ENCODE measurements around the gene KMO.
A peak's percentile ranks its signal among the peaks of the same experiment; 100 is the strongest.

KMO gene

DNA sequence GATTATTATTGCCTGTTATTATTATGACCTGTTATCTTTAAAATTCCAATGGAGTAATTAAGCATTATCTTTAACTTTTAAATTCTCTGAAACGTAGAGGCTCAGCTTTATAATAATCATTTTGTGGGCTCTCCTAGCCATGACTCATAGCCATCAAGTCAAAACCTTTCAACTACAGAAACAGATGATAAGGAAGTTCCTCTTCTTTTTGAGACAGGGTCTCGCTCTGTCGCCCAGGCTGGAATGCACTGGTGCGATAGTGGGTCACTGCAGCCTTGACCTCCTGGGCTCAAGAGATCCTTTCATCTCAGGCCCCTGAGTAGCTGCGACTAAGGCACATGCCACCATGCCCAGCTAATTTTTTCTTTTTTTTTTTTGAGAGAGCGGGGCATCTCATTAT is 64.5 kb downstream of the KMO start:
- DNase-seq (ENCODE audit: low spot score) = no peak

DNA sequence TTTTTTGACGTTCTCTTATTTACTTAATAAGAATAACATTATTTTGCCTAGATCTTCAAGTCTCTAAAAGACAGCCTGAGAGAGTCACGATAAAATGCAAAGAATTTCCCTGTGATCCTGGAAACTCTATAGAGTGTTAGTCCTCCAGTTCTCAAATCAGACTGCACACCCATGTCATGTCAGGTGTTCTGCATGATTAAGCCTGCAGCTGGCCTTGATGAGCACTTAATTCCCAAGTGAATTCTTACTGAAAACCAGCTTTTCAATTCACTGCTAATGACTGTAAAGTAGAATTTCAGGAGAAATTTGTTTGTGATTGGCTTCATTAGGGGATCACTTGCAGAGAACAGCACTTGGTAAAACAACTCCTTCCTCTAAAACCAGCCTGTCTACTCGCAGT is 66.1 kb downstream of the KMO start:
- no peak for DNase-seq (ENCODE audit: low spot score)

DNA sequence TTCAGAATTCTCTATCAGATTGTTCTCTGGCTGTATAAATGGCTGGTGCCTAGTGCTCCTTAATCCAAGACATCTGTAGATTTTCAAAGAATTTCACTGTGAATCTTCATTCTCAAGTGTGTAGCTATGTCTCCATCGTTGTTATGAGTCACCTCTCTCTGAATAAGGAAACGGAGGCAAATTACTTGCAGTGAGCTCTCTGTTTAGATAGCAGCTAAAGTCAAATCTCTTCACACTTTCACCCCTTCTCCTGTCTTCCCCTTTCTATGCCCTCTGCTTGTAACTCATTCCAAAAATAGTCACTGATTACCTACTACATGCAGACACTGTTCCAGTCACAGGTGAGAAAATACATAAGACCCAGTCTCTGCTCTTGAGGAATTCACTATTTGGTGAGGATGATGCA is 68.3 kb downstream of the KMO start:
- DNase-seq (ENCODE audit: low spot score) = peak; percentile 54

DNA sequence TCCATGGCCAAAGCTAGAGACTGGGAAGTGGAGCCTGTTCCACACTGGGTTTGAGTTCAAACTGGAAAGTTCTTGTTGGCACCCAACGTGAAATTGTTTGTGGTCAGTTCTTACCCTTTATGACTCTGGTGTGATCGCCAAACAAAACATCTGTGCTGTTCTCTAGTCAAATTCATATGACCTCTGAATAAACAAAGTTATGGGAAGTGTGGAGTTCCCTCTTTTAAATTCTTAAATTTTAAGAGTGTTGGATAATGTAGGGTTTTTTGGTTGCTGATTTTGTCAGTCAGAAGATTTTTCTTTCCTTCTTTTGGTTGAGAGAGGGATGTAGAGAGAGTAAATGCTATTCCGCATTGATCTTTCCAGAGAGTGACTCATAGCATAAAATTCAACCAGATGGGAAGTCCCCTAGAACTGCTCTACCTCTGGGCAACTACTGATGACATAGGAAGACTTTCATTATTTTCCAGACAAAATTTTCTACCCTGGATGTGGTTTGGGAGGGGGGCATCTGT is 71.6 kb downstream of the KMO start:
- no peak for DNase-seq (ENCODE audit: low spot score)

DNA sequence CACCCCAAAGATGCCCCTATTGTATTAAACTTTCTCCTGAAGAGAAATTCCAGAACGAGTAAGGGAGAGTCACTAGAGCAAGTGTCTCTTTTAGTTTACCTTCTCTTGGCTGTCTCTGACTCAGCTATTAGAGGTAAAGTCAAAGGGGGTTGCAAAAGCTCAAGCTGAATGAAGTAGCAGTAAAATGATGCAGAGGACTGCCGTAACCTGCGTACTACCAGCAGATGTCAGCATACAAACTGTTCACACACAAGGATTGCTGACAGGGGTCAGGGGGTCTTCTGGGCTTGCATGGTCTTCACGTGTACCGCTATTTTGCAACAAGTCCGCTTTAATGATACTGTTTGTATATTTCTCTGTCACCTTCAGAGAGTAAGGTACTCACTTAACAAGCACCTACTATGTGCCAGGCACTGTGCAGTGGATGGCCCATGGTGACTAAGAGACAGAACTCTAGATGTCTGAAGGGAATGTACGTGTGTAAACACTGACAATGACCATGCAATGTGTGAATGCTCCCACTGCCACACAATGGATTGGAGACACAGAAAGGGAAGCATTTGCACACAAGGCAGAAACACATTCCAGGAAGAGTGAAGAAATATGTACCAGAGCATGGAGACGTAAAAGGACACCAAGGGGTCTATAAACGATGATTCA is 73.1 kb downstream of the KMO start:
- no peak for DNase-seq (ENCODE audit: low spot score)

DNA sequence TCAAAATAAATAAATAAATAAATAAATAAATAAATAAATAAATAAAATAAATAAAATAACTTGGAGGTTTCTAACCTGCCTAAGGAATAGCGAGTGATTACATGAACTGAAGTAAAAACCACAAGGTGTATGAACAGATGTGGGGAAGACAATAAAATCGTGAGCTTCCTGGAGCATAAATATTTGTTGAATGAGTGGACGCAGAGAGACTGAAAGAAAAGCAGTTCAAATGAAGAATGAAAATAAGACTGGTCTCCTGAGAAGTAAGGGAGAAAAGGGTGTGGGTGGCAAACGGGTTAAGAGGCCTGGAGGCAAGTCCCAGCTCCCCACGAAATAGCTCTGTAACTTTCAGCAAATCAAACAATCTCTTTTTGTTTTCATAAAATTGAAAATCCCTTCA is 74.4 kb downstream of the KMO start:
- DNase-seq (ENCODE audit: low spot score) = no peak

DNA sequence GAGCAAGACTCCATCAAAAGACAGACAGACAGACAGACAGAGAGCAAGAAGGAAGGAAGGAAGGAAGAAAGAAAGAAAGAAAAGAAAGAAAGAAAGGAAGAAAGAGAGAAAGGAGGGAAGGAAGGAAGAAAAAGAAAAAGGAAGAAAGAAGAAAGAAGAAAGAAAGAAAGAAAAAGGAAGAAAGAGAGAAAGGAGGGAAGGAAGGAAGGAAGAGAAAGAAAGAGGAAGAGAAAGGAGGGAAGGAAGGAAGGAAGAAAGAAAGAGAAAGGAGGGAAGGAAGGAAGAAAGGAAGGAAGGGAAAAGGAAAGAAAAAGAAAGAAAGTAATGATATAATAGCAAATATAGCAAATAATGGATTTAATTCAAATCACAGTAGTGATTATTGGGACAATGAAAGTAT is 75.3 kb downstream of the KMO start:
- no peak for DNase-seq (ENCODE audit: low spot score)

DNA sequence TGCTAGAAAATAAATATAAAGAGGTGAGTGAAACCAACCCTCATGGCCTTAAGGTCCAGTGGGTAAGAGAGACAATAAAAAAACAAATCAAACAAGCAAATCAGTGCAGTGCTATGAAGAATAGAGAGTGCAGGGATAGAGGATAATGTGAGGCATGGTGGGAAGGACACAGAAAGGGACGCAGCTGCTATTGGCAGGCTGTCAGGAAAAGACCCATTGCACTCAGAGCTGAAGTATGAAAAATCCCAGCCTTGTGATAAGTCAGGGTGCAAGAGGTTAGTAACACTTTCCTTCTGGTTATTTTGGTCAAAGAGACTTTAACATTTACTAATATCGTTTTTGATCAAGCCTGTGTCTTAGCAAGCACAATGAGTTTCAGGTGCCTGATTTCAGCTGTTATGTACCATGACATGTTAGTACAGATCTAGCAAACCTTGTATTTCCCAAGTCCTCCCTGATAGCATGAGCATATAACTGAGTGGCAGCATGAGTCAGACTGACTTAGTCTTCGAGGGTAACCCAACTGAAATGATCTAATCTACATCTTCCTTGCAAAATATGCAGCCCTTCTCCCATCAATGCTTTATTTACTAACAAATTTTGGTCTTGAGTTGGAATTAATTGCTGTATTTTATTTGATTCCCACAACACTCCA is 76.3 kb downstream of the KMO start:
- peak; percentile 12 for DNase-seq (ENCODE audit: low spot score)

DNA sequence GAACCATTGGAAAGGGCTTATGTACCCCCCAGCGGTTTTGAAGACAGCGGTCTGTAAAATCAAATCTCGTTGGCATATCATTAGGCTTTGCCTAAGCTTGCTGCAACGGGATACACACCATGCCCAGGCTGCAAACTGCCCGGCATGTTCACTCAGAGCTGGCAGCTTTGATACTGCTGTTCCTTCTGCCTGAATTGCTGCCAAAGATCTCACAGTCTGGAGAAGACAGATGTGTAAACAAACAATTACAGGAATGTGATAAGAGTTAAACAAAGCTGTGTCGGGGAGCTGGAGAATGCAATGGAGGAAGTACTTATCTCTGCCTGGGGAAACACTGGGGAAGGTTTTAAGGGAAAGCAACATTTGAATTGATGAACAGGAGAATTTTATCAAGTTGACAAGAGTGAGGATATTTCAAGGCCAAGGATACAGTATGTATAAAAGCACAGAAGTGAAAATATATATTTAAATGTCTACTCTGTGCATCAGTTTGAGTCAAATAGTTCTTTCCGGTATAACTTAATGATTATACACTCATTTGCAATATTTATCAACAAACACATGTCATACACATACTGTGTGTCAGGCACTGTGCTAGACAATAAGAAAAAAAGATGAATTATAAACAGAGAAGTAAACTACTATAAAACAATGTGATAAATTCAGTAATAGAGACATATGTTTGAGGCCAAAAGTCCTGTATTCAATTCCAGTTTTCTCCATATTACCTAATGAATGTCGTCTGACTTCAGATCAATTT is 78.1 kb downstream of the KMO start:
- no peak for DNase-seq (ENCODE audit: low spot score)

DNA sequence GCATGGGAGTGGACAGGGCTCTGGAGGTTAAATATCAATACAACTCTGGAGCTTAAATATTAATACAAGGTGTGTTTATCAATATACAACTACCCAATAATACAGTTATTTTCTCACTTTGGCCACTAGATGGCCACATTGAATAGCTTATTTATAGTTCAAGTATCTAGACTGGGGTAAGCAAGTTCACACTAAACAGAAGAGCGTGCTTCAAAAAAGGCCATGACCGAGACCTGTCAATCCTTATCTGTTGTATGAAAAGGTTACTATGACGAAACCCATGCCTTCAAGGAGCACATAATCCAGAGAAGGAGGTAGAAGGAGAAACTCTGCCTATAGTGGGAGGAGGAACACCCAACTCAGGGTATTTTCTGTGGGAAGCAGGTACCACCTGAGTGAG is 78.9 kb downstream of the KMO start:
- peak; percentile 54 for DNase-seq (ENCODE audit: low spot score)

DNA sequence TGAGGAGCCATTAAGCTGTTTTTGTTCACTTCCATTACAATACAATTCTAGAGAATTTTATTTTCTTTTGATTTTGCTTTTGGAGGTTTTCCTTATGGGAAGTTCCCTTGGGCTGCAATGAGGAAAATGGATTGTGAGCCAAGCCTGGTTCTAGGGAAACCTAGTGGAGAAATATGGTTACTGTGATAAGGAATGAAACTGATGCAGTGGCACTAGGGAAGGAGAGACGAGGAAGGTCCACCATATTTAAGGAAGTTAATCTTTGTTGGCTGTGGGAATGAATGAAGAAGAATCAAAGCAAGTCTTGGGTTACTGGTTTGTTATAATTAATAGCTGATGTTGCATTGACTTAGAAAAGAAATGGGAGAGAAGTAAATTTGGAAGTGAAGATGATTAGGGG is 79.6 kb downstream of the KMO start:
- DNase-seq (ENCODE audit: low spot score) = no peak

DNA sequence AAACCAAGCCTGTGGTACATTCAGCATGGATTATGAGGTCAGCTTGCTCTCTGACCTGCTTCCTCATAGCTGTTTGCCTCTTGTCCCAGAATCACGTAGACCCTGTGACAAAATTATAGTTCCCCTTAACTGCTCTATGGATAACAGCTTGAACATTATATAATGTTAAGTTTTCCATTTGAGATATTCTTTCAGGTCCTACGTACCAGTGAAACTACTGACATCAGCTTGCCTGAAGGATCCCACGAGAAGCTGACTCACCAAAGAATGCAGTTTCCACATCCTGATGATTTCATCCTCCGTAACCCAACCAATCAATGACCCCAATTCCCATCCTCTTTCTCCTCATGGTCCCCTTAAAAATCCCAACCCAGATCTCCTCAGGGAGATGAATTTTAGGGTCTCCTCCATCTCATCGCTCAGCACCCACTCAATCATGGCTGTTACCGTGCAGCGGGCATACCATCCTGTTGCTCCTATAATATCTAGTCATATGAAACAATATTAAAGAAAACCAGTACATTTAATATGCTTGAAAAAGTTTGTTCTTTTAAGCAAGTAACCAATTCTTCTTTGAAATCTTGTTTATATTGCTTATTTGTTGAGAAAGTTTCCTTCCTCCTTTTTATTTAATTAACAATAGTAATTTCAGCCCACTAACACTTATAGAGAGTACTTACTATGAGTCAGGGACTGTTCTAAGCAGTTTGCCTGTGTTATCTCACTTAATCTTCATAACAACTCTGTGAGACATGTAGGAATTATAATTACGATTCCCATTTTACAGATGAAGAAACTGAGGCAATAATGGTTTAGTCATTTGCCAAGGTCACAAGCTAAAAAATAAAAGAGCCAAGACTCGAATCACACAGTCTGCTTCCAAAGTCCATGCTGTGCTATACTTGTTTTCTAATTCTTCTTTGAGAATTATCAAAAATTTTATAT is 80.6 kb downstream of the KMO start:
- DNase-seq (ENCODE audit: low spot score) = peak; percentile 60

DNA sequence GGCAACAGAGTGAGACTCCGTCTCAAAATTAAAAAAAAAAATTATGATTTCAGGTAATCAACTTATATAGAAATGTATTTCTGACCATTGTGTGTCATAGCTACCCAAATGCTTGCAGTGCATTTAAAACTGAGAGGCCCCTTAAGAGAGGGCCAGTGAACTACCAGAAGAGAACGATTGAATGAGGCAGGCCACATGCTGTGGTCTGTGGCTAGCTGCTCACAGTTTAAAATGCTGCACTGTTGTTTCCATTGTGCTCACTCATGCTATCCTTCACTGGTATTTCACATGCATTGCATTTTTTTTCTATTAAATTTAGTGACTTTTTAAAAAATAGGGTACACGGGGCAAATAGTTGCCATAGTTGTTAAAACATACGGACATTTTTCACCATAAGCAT is 82.0 kb downstream of the KMO start:
- DNase-seq (ENCODE audit: low spot score) = no peak

DNA sequence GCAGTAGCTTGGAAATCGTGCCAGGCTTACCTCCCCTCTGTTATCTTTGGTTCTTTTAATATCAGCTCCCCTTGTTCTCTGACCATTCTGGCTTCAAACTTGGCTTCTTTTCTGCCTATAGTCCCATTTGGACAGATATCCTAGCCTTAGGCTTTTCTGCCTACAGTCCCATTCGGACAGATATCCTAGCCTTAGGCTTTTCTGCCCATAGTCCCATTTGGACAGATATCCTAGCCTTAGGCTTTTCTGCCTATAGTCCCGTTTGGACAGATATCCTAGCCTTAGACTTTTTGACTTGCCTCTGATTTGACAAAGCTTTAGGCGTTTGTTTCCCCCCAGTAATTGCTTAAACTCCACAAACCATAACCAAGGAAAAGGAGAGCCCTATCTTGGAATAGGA is 82.4 kb downstream of the KMO start:
- no peak for DNase-seq (ENCODE audit: low spot score)

DNA sequence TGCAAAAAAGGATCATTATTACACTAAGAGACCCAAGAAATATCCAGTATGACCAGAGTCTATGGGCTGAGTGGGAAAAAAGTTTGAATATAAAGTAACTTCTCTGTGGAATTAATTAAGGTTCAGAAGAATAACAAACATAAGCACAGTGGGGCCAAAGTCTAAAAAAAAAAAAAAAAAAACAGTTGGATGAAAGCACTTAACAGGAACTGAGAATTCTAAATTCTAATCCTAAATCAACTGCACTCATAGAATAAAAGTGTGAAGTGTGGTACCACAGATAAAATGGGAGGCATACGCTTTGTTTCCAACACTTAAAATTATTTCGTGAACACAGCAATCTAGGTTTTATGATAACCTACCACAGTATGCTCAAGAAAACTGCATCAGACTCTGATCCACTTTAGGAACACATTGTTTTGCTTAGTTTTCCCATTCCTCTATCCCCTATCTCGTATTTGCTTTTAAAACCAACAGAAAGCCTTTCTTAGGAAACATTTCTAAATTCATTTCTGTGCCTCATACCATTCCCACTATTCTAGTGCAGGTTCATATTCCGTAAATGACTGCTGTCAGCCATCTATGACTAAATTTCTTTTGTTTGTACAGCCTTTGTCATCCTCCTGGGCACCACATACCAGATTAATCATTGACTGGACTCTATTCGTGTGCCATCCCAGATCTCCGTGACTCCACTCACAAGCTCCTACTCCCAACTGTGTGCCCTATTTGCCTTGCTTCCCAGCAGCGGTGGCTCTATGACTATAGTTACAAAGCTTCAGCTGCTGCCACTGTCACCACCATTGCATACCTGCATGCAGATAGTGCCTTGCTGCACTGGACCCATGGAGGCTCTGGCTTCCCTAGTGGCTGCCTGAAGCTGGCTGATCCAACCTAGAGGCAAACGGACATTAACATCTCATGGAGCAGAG is 83.1 kb downstream of the KMO start:
- no peak for DNase-seq (ENCODE audit: low spot score)

DNA sequence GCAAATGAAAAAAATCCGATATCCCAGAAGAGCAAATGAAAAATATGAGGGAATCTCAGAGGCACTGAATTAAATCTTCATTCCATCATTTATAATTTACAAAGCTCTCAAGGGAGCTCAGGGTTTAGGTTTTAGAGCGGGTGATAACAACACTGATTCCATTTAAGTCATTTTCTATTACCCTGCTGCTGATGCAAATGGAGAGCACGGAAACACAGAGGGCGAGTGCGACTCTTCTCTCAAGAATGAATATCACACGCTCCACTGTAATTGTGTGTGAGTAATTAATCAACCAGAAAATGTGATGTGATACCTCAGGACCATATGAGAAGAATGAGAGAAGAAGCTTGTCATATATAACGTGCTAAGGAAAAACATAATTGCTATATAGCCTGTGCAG is 85.2 kb downstream of the KMO start:
- no peak for DNase-seq (ENCODE audit: low spot score)

DNA sequence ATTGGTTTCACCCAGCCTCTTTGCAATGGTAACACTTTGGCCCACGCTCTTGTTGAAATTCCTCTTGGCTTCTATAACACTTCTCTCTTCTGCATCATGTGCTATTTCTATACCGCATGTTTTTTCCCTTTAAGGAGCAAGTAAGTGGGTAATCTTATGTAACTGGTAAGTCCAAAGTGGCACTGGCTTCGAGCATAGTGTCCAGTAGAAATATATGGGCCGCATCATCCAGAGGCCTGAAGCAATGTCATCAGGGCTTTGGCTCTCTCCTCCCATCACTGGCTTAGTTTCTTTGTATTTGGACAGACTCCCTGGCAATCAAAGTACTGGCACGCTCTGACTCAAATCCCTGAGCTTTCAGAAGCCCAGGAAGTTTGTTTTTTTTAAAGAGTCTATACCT is 90.5 kb downstream of the KMO start:
- DNase-seq (ENCODE audit: low spot score) = no peak

DNA sequence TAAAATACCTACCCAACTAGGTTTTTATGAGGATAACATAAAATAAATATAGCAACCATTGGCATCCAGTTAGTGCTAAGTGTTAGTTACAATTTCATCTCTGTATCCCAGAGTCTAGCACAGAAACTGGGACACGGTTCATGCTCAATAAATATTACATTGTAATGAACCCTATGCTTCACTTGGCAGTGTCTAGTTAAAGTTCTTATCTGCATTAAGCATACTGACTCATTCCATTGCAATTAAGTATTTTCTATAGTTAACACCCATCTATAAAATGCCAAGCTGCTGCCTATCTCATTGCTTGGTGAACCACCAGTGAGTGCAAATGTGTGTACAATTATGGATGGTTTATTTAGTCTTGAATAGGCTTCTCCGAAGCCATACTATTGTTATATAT is 92.8 kb downstream of the KMO start:
- no peak for DNase-seq (ENCODE audit: low spot score)

DNA sequence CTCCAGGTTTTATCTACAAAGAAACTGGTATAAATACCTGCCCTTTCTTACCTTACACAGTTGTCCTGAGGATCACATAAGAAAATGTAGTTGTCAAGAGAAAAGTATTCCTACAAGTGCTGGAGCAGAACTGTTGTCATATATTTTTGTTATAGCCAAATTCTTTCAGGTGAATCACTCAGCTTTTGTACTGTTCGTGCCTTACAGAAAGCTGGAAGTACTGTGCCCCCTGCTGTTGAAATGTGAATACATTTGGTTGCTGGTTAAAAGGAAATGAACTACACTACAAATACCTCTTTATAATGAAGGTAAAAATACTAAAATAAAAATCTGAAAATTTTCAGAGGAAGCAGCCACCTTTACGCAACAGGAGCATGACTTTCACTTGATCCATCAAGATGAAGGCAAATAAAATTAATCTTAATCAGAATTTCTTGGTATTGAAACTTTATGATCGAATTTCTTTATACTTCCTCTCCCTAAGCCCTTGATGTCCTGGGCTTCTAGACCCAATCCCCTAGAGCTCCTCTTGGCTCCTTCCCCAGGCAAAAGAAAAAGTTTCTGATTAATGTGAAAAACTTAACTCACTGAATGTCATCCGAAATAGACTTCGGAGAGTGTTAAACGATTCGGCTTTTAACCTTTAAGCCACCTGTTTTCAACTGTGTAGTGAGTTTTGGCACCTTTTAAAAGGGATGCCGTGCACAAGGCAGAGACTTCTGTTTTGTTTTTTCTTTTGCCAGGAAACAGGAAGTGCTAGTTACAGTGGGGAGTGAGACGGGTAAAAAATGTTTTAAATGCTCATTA is 95.5 kb downstream of the KMO start:
- peak; percentile 48 for DNase-seq (ENCODE audit: low spot score)

DNA sequence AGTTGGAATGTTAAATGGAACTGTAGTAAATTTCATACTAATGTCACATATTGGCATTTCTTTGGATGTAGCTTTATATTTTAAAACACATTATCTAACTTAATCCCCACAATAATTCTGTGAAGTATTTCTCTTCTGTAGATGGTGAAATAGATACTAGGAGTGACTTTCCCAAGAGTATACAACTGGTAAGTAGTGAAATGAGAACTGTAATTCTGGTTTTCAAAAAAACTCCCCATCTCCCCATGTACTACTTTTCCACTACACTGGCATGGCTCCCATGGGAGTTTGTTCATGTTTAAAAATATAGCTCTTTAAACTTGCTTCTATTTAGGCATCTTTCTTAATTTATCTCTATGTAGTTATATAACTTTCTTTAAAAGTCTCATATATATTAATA is 97.8 kb downstream of the KMO start:
- no peak for DNase-seq (ENCODE audit: low spot score)
